ENCODE measurements around the gene CMPK2. TPM values are rescaled to one million over a fixed set of nuclear protein-coding genes. Genes with fewer than 3 reads are reported as not detected.

The CMPK2 gene
- total and polyA plus RNA-seq, 9 of the 15 experiments (the other 6 are each of a cell fraction or from before 2014, with no cell fraction given) = 2.6 to 10.5 (median 5.0) TPM

DNA sequence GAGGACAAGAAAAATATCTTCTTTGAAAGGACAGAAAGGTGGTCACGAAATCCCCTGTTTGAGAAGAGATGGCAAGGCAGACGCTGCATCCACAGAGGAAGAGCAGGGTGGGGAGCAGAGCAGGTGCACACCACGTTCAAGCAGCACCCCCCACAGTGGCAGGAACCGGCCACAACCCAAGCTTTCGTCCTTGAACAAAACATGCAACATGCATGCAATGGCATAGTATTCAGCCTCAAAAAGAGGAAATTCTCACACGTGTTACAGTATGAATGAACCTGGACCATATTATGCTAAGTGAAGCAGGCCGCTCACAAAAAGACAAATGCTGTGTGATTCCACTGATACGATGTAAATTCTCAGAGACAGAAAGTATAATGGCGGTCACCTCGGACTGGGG lies 51.4 kb downstream of the CMPK2 start:
- Histone ChIP-seq H3K9ac (ENCODE audit: insufficient read depth in 1 of 2, low read depth in 2 of 2, low read length in 2 of 2) (no peak overlapping the region), H3K4me3 (no peak overlapping the region), H3K27me3 (ENCODE audit: control insufficient read depth in 2 of 2, insufficient read depth in 2 of 2, low read length in 2 of 2) (peaks cover 25 to 52% of the 10 kb centered on the region in 2 experiments; a peak in 4 of 5 replicates), H3K4me1 (replicated peaks in 1 of 2; ENCODE audit: control insufficient read depth in 2 of 2, insufficient read depth in 2 of 2, low read length in 2 of 2) (no peaks in the 10 kb centered on the region), H3K9me3 (replicated peaks; ENCODE audit: control insufficient read depth, insufficient read depth, low read depth, low read length) (no peaks in the 10 kb centered on the region; the same call in 1 of the 2 replicates), H3K36me3 (ENCODE audit: control insufficient read depth, insufficient read depth, low read length) (no peaks in the 10 kb centered on the region), H3K79me2 (ENCODE audit: control insufficient read depth, insufficient read depth, low read length) (no peaks in the 10 kb centered on the region), H3K4me2 (ENCODE audit: insufficient read depth, low read length) (no peak overlapping the region), H3K9me1 (ENCODE audit: control insufficient read depth, insufficient read depth, low read length) (no peaks in the 10 kb centered on the region), H3K27ac (ENCODE audit: extremely low read depth, low read depth, low read length) (no peak overlapping the region), H4K20me1 (replicated peaks; ENCODE audit: control insufficient read depth, insufficient read depth, low read length) (no peaks in the 10 kb centered on the region), H2AFZ (ENCODE audit: low read depth, low read length) (no peak overlapping the region)
- WGBS (ENCODE audit: insufficient coverage, low coverage, missing lambda C conversion rate) = 0% methylated on average over 10 of the region's 10 CpGs
- DNase-seq (ENCODE audit: extremely low read depth in 1 of 4, low spot score in 3 of 4) (no peak), FAIRE-seq (no peak), ATAC-seq (no peak)
- ChIA-PET POLR2A (no interaction called here), CTCF (ENCODE audit: low intra/inter-chr PET ratio) (no interaction called here)
- intact Hi-C loops (cut with micrococcal nuclease) (no loop called here), in situ Hi-C loops (cut with MboI) (no loop called here)
- no TSS peak for BruUV-seq (replicated peaks)
- TF ChIP-seq SOX6 (IDR thresholded peaks at IDR 0.05) (no peak), ETV6 (IDR thresholded peaks at IDR 0.05; ENCODE audit: borderline replicate concordance in 1 of 2, low read depth in 2 of 2, low read length in 1 of 2) (no peak), ETV6 (CRISPR knock-in tag; IDR thresholded peaks at IDR 0.05; ENCODE audit: borderline replicate concordance) (no peak), PHF20 (IDR thresholded peaks at IDR 0.05; ENCODE audit: partially characterized antibody) (no peak), MCM3 (IDR thresholded peaks at IDR 0.05) (no peak), ZNF133 (CRISPR knock-in tag; IDR thresholded peaks at IDR 0.05) (no peak), KAT2B (IDR thresholded peaks at IDR 0.05; ENCODE audit: low read depth, low read length) (no peak), POU5F1 (IDR thresholded peaks at IDR 0.05; ENCODE audit: borderline replicate concordance, low read depth, low read length, partially characterized antibody) (no peak), EP300 (IDR thresholded peaks at IDR 0.05; ENCODE audit: low read length) (no peak), ZNF124 (CRISPR knock-in tag; IDR thresholded peaks at IDR 0.05) (no peak), PTBP1 (IDR thresholded peaks at IDR 0.05; ENCODE audit: low read depth, low read length) (no peak), RBM14 (IDR thresholded peaks at IDR 0.05; ENCODE audit: borderline replicate concordance, insufficient read depth, low read depth, low read length) (no peak), CREBBP (IDR thresholded peaks at IDR 0.05; ENCODE audit: low read depth, low read length) (no peak), ZSCAN29 (IDR thresholded peaks at IDR 0.05) (no peak), ZNF780A (CRISPR knock-in tag; IDR thresholded peaks at IDR 0.05) (no peak), SMARCA5 (IDR thresholded peaks at IDR 0.05) (no peak), CBX5 (IDR thresholded peaks at IDR 0.05; ENCODE audit: borderline replicate concordance, low read depth) (no peak), ZNF165 (CRISPR knock-in tag; IDR thresholded peaks at IDR 0.05; ENCODE audit: borderline replicate concordance) (no peak)
- TF ChIP-seq, protein P1, sequence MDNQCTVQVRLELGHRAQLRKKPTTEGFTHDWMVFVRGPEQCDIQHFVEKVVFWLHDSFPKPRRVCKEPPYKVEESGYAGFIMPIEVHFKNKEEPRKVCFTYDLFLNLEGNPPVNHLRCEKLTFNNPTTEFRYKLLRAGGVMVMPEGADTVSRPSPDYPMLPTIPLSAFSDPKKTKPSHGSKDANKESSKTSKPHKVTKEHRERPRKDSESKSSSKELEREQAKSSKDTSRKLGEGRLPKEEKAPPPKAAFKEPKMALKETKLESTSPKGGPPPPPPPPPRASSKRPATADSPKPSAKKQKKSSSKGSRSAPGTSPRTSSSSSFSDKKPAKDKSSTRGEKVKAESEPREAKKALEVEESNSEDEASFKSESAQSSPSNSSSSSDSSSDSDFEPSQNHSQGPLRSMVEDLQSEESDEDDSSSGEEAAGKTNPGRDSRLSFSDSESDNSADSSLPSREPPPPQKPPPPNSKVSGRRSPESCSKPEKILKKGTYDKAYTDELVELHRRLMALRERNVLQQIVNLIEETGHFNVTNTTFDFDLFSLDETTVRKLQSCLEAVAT (IDR thresholded peaks at IDR 0.05) = no peak
- TF ChIP-seq, protein P2, sequence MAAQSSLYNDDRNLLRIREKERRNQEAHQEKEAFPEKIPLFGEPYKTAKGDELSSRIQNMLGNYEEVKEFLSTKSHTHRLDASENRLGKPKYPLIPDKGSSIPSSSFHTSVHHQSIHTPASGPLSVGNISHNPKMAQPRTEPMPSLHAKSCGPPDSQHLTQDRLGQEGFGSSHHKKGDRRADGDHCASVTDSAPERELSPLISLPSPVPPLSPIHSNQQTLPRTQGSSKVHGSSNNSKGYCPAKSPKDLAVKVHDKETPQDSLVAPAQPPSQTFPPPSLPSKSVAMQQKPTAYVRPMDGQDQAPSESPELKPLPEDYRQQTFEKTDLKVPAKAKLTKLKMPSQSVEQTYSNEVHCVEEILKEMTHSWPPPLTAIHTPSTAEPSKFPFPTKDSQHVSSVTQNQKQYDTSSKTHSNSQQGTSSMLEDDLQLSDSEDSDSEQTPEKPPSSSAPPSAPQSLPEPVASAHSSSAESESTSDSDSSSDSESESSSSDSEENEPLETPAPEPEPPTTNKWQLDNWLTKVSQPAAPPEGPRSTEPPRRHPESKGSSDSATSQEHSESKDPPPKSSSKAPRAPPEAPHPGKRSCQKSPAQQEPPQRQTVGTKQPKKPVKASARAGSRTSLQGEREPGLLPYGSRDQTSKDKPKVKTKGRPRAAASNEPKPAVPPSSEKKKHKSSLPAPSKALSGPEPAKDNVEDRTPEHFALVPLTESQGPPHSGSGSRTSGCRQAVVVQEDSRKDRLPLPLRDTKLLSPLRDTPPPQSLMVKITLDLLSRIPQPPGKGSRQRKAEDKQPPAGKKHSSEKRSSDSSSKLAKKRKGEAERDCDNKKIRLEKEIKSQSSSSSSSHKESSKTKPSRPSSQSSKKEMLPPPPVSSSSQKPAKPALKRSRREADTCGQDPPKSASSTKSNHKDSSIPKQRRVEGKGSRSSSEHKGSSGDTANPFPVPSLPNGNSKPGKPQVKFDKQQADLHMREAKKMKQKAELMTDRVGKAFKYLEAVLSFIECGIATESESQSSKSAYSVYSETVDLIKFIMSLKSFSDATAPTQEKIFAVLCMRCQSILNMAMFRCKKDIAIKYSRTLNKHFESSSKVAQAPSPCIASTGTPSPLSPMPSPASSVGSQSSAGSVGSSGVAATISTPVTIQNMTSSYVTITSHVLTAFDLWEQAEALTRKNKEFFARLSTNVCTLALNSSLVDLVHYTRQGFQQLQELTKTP (IDR thresholded peaks at IDR 0.05; ENCODE audit: low read depth in 1 of 2, partially characterized antibody in 2 of 2) = no peak

Measured in K562 (cell line).